ENCODE measurements around the gene TNS1. TPM values are rescaled to one million over a fixed set of nuclear protein-coding genes. Genes with fewer than 3 reads are reported as not detected.

TNS1 gene
- total RNA-seq, 1 donor from 2014 or later, result 0.13 TPM

DNA sequence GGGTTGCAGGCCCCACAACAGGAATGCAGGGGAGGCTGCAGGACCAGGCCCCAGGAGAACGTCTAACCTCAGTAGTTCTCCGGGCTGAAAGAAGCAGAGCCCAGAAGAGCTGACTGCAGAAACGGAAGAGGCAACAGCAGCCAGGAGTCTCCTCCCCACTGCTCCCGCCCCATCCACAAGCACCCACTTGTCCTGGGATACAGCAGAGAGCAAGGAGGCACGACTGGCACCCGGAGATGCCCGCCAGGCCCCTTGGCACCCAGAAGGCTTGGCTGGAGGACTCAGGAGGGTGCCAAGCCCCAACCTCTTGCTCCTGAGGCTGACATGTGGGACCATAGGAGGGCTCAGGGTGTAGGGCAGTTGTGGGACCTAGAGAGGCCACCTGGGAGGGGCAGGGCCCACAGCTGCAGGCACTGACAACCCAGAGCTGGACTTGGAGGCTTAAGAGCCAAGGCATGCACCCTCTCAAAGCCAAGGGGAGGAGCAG lies 29.0 kb upstream of the TNS1 start:
- TF ChIP-seq CTCF (IDR thresholded peaks at IDR 0.05), result no peak
- ChIA-PET CTCF (no interaction called here), POLR2A (no interaction called here)
- no peak for DNase-seq
- intact Hi-C loops (cut with micrococcal nuclease), result no loop called here
- no peaks in the 10 kb centered on the region for H3K9me3 Mint-ChIP-seq
- H3K27me3 Mint-ChIP-seq, result no peaks in the 10 kb centered on the region
- H3K36me3 Mint-ChIP-seq (ENCODE audit: low read depth), result no peaks in the 10 kb centered on the region
- peaks cover 10% of the 10 kb centered on the region for H3K4me1 Mint-ChIP-seq
- no peak overlapping the region for H3K27ac Mint-ChIP-seq
- ATAC-seq (ENCODE audit: low read depth), result no peak
- H3K4me3 Mint-ChIP-seq, result no peak overlapping the region

DNA sequence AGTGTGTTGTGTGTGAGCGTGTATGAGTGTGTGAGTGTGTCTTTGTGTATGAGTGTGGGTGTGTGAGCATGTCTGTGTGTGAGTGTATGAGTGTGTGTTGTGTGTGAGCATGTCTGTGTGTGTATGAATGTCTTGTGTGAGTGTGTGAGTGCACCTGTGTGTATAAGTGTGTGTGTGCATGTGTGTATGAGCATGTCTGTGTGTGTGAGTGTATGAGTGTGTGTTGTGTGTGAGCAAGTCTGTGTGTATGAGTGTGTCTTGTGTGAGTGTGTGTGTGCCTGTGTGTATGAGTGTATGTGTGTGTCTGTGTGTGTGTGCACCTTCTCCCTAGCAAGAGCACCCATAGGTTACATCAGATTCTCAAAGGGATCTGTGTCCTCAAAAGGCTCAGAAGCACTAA lies 28.5 kb upstream of the TNS1 start:
- H3K36me3 Mint-ChIP-seq (ENCODE audit: low read depth), result no peaks in the 10 kb centered on the region
- no peak overlapping the region for H3K4me3 Mint-ChIP-seq
- peaks cover 10% of the 10 kb centered on the region for H3K4me1 Mint-ChIP-seq
- H3K27me3 Mint-ChIP-seq, result no peaks in the 10 kb centered on the region
- ATAC-seq (ENCODE audit: low read depth) (no peak), DNase-seq (no peak)
- CTCF ChIA-PET, result no interaction called here
- H3K27ac Mint-ChIP-seq, result no peak overlapping the region
- no peaks in the 10 kb centered on the region for H3K9me3 Mint-ChIP-seq
- no peak for TF ChIP-seq CTCF (IDR thresholded peaks at IDR 0.05)
- intact Hi-C loops (cut with micrococcal nuclease), result no loop called here
- POLR2A ChIA-PET, result no interaction called here

DNA sequence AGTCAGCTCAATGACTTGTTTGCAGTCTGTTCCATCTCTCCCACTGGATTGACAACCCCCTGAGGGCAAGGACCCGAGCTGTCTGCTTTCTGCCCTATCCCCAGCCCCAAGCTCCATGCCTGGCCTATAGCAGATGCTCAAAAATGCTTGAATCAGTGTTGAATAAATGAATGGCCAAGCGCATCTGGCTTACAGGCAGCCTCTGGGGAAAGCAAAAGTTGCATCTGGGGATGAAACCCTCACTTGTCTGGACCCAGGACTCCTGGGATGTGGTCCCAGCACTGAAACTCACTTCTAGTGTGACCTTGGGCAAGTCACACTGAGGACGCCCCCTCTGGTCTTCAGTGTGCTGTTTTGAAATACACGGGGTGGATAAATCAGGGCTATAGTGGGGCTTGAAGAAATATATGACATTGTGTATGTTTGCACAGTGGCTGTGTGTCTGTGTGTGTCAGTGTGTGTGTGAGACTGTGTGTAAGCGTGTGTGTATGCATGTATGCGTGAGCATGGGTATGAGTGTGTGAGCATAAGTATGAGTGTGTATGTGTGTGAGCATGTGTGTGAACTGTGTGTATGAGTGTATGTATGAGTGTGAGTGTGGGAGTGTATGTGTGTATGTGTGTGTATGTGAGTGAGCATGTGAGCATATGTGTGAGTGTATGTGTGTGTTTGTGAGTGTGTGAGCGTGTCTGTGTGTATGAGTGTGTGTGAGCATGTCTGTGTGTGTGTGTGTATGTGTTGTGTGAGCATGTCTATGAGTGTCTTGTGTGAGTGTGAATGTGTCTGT lies 27.8 kb upstream of the TNS1 start:
- POLR2A ChIA-PET, result no interaction called here
- H3K27me3 Mint-ChIP-seq, result no peaks in the 10 kb centered on the region
- CTCF ChIA-PET, result no interaction called here
- H3K27ac Mint-ChIP-seq, result no peak overlapping the region
- no peak for ATAC-seq (ENCODE audit: low read depth)
- H3K4me1 Mint-ChIP-seq, result peaks cover 10% of the 10 kb centered on the region
- no peak overlapping the region for H3K4me3 Mint-ChIP-seq
- H3K9me3 Mint-ChIP-seq, result no peaks in the 10 kb centered on the region
- intact Hi-C loops (cut with micrococcal nuclease), result no loop called here
- no peak for TF ChIP-seq CTCF (IDR thresholded peaks at IDR 0.05)
- no peaks in the 10 kb centered on the region for H3K36me3 Mint-ChIP-seq (ENCODE audit: low read depth)
- no peak for DNase-seq

DNA sequence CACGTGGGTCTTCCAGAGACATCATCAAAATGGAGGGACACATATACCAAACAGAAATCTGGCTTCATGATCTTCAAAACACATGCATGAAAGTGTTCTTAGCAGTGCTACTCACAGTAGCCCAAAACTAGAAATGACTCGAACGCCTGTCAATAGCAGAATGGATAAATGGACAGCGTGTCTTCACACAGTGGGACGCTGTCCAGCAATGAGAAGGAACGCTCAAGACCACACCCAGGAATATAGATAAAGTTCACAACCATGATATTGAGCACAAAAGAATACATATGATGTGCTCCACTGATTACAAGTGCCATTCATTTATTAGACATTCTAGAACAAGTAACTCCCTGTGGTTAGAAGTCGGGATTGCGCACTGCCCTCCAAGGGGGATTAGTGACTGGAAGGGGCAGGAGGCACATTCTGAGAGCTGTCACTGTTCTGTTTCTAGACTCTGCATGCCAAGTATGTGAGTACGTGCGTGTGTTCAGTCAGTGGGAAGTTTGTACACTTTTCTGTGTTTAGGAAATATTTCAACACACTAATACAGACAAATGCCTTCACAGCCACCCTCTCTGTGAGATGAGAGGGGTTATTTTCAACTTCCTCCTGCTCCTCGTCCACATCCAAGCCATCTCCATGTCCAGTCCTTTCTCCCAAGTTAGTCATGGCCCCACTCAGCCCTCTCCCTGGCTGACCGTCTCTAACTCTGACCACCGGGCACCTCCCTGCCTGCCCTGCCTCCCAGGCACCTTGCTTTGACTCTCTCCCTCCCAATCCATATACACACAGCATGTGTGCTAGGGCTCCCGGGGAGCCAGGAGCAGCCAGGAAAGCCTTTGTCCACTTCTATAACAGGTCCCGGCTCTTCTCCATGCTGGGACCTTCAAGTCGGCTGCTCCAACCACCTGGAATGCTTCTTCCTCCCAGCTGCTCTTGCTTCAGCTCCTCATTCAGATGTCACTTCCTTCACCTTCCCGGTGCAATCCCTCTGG lies 26.9 kb upstream of the TNS1 start:
- Mint-ChIP-seq H3K4me1 (peaks cover 5% of the 10 kb centered on the region), H3K4me3 (no peak overlapping the region), H3K36me3 (ENCODE audit: low read depth) (no peaks in the 10 kb centered on the region), H3K27me3 (no peaks in the 10 kb centered on the region), H3K9me3 (no peaks in the 10 kb centered on the region), H3K27ac (no peak overlapping the region)
- POLR2A ChIA-PET, result no interaction called here
- ATAC-seq (ENCODE audit: low read depth) (no peak), DNase-seq (no peak)
- CTCF ChIA-PET, result no interaction called here
- intact Hi-C loops (cut with micrococcal nuclease), result no loop called here
- TF ChIP-seq CTCF (IDR thresholded peaks at IDR 0.05), result no peak

Data from activated B cell treated with CpG ODN at 0.5 μM for 24 hours (primary cell).